ENCODE measurements around the gene ENHO. TPM values are rescaled to one million over a fixed set of nuclear protein-coding genes. Genes with fewer than 3 reads are reported as not detected.

Gene ENHO
- total and polyA plus RNA-seq, 2 experiments from 2014 or later, result 13.8 to 19.7 TPM

- Mint-ChIP-seq H3K27me3 (ENCODE audit: insufficient read depth, low read depth, poor library complexity) (peaks cover 15% of the 10 kb centered on the region), H3K27ac (no peak overlapping the region), H3K9me3 (no peaks in the 10 kb centered on the region; the same call in 2 of the 3 replicates), H3K36me3 (ENCODE audit: low read depth) (no peaks in the 10 kb centered on the region), H3K4me3 (no peak overlapping the region), H3K4me1 (peaks cover 19% of the 10 kb centered on the region)
- Histone ChIP-seq H2AFZ (no peak overlapping the region), H3K36me3 (ENCODE audit: insufficient read depth) (no peaks in the 10 kb centered on the region), H3K4me1 (ENCODE audit: insufficient read depth) (peaks cover 12% of the 10 kb centered on the region), H3K4me3 (no peak overlapping the region), H4K20me1 (replicated peaks; ENCODE audit: insufficient read depth) (no peaks in the 10 kb centered on the region), H3K79me2 (replicated peaks; ENCODE audit: insufficient read depth) (no peaks in the 10 kb centered on the region), H3K4me2 (no peak overlapping the region), H3K9me2 (ENCODE audit: insufficient read depth) (no peaks in the 10 kb centered on the region), H3K27me3 (ENCODE audit: insufficient read depth) (no peaks in the 10 kb centered on the region), H3F3A (replicated peaks; ENCODE audit: low read depth) (no peaks in the 10 kb centered on the region), H3K27ac (ENCODE audit: low read depth) (no peak overlapping the region)
- TF ChIP-seq CTCF (conservative IDR thresholded peaks at IDR 0.05; ENCODE audit: low read depth in 2 of 2) (no peak), NANOG (IDR thresholded peaks at IDR 0.05; ENCODE audit: borderline replicate concordance) (no peak), ZNF114 (CRISPR knock-in tag; IDR thresholded peaks at IDR 0.05) (no peak), EZH2phosphoT487 (IDR thresholded peaks at IDR 0.05; ENCODE audit: unreplicated experiment) (no peak), JUNB (IDR thresholded peaks at IDR 0.05; ENCODE audit: unreplicated experiment) (no peak), POLR2AphosphoS5 (IDR thresholded peaks at IDR 0.05; ENCODE audit: low read depth) (no peak), ZNF462 (CRISPR knock-in tag; IDR thresholded peaks at IDR 0.05) (no peak), REST (IDR thresholded peaks at IDR 0.05; ENCODE audit: unreplicated experiment) (no peak), EZH2 (IDR thresholded peaks at IDR 0.05; ENCODE audit: low read depth, unreplicated experiment) (no peak), ETS1 (IDR thresholded peaks at IDR 0.05) (no peak)
- DNase-seq (ENCODE audit: low spot score) (no peak), ATAC-seq (no peak)
These were observed 30.2 kb upstream of the ENHO start for GRCh38 chr9:34552986-34553385.

Data from GM23338 (cell line).